ENCODE measurements around the gene ATF3.
"Not testable (repeated sequence)": the region's sequence is repeated elsewhere in the genome, so short reads cannot be mapped to it uniquely, and the experiment has no call there.

The ATF3 gene

GRCh38 chr1:212628046-212628445 lies 19.5 kb downstream of the ATF3 start:
- no peak for DNase-seq (ENCODE audit: low read depth in 2 of 2)

GRCh38 chr1:212628813-212629415 lies 20.4 kb downstream of the ATF3 start:
- DNase-seq (ENCODE audit: low read depth in 2 of 2): no peak

- DNase-seq (ENCODE audit: low read depth in 2 of 2): no peak
Observed at GRCh38 chr1:212629450-212630157, 21.0 kb downstream of the ATF3 start.

GRCh38 chr1:212630158-212630900 lies 21.8 kb downstream of the ATF3 start:
- DNase-seq (ENCODE audit: low read depth in 2 of 2): peak; percentile 44 to 53

GRCh38 chr1:212633161-212633560 lies 24.6 kb downstream of the ATF3 start:
- DNase-seq (ENCODE audit: low read depth in 2 of 2): no peak

GRCh38 chr1:212634252-212634651 lies 25.7 kb downstream of the ATF3 start:
- DNase-seq (ENCODE audit: low read depth in 2 of 2): no peak

- DNase-seq (ENCODE audit: low read depth in 2 of 2): no peak
Observed at GRCh38 chr1:212635141-212635631, 26.6 kb downstream of the ATF3 start.

- no peak for DNase-seq (ENCODE audit: low read depth in 2 of 2)
Observed at GRCh38 chr1:212637902-212638301, 29.3 kb downstream of the ATF3 start.

GRCh38 chr1:212638492-212639151 lies 30.1 kb downstream of the ATF3 start:
- no peak for DNase-seq (ENCODE audit: low read depth in 2 of 2)

- not testable (repeated sequence) for DNase-seq (ENCODE audit: low read depth in 2 of 2)
Observed at GRCh38 chr1:212639524-212639923, 31.0 kb downstream of the ATF3 start.

GRCh38 chr1:212640223-212640878 lies 31.8 kb downstream of the ATF3 start:
- DNase-seq (ENCODE audit: low read depth in 2 of 2): no peak

GRCh38 chr1:212641956-212642355 lies 33.4 kb downstream of the ATF3 start:
- DNase-seq (ENCODE audit: low read depth in 2 of 2): no peak

GRCh38 chr1:212643877-212644276 lies 35.3 kb downstream of the ATF3 start:
- no peak for DNase-seq (ENCODE audit: low read depth in 2 of 2)

- DNase-seq (ENCODE audit: low read depth in 2 of 2): no peak
Observed at GRCh38 chr1:212644866-212645545, 36.4 kb downstream of the ATF3 start.

GRCh38 chr1:212645546-212646543 lies 37.3 kb downstream of the ATF3 start:
- no peak for DNase-seq (ENCODE audit: low read depth in 2 of 2)

GRCh38 chr1:212646588-212646987 lies 38.0 kb downstream of the ATF3 start:
- DNase-seq (ENCODE audit: low read depth in 2 of 2): no peak

- no peak for DNase-seq (ENCODE audit: low read depth in 2 of 2)
Observed at GRCh38 chr1:212647004-212647403, 38.4 kb downstream of the ATF3 start.

- no peak for DNase-seq (ENCODE audit: low read depth in 2 of 2)
Observed at GRCh38 chr1:212648431-212648830, 39.9 kb downstream of the ATF3 start.

- no peak for DNase-seq (ENCODE audit: low read depth in 2 of 2)
Observed at GRCh38 chr1:212649020-212649419, 40.5 kb downstream of the ATF3 start.

- no peak for DNase-seq (ENCODE audit: low read depth in 2 of 2)
Observed at GRCh38 chr1:212650228-212650627, 41.7 kb downstream of the ATF3 start.
